ENCODE data around the gene CUZD1. TPM values are rescaled to one million over a fixed set of nuclear protein-coding genes. Genes with fewer than 3 reads are reported as not detected.

Gene CUZD1
- total RNA-seq, 1 donor from 2014 or later = 2.5 TPM

DNA sequence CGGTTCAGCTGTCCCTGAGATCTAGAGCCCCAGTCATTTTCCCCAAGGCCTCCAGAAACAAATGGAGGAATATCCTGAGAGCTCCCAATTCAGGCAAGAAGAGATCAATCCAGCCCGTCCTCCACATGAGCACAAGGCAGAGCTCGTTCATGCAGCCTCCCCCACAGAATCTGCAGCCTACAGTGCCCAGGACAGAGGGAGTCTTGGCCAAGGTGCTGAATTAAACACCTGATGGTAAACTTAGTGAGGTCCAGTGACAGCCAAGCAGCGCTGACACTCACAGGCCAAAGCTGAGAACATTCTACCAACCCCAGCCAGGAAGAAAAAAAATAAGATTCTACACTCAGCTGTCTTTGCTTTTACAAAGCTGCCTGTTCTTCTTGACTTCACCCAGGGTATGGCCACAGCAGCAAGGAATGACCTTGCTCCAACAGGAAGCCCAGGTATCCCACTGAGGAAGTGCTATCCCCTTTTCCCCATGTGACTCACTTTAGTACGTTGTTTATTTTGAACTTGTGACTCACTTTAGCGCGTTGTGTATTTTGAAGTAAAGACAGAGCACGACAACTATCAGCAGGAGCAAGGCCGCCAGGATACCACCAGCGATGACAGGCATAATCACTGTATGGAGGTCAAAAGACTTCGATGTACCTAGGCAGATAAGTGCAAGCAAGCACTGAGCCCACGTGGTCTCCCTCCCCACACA is 4.4 kb upstream of the CUZD1 start:
- no peaks in the 10 kb centered on the region for H3K27me3 Mint-ChIP-seq
- CTCF ChIA-PET = no interaction called here
- intact Hi-C loops (cut with micrococcal nuclease) = no loop called here

DNA sequence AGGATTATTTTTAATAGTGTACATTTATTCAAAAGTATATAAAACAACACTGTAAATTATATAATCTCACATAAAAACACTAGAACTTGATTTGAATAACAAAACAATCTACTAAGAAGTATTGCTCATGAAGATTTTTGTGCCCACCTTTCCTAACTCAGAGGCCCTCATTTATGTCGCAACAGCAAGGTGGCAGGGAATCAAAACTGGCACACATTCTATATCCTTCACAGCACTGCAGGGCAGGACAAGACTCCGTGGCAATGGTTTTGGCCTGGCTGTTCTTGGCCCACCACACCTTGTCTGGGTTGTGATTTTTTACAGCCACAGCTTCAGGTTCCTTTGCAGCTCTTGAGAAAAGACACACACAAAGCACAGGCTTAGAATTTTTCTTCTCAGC is 3.4 kb upstream of the CUZD1 start:
- no peak for DNase-seq
- H3K27ac Mint-ChIP-seq = no peak overlapping the region
- no peak overlapping the region for H3K4me3 Mint-ChIP-seq
- peaks cover 2% of the 10 kb centered on the region for H3K9me3 Mint-ChIP-seq
- ChIA-PET POLR2A (no interaction called here), CTCF (no interaction called here)
- TF ChIP-seq, protein P1, sequence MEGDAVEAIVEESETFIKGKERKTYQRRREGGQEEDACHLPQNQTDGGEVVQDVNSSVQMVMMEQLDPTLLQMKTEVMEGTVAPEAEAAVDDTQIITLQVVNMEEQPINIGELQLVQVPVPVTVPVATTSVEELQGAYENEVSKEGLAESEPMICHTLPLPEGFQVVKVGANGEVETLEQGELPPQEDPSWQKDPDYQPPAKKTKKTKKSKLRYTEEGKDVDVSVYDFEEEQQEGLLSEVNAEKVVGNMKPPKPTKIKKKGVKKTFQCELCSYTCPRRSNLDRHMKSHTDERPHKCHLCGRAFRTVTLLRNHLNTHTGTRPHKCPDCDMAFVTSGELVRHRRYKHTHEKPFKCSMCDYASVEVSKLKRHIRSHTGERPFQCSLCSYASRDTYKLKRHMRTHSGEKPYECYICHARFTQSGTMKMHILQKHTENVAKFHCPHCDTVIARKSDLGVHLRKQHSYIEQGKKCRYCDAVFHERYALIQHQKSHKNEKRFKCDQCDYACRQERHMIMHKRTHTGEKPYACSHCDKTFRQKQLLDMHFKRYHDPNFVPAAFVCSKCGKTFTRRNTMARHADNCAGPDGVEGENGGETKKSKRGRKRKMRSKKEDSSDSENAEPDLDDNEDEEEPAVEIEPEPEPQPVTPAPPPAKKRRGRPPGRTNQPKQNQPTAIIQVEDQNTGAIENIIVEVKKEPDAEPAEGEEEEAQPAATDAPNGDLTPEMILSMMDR (IDR thresholded peaks at IDR 0.05) = no peak
- H3K36me3 Mint-ChIP-seq (ENCODE audit: low read depth) = peaks cover 54% of the 10 kb centered on the region
- peaks cover 2% of the 10 kb centered on the region for H3K4me1 Mint-ChIP-seq
- no peak for ATAC-seq (ENCODE audit: low read depth)
- intact Hi-C loops (cut with micrococcal nuclease) = no loop called here
- no peaks in the 10 kb centered on the region for H3K27me3 Mint-ChIP-seq

More for the DNA sequence above, 4.4 kb upstream of the CUZD1 start:
- no peak overlapping the region for H3K4me3 Mint-ChIP-seq
- peaks cover 2% of the 10 kb centered on the region for H3K4me1 Mint-ChIP-seq
- H3K9me3 Mint-ChIP-seq = no peaks in the 10 kb centered on the region
- ATAC-seq (ENCODE audit: low read depth) (no peak), DNase-seq (no peak)
- POLR2A ChIA-PET = no interaction called here
- H3K36me3 Mint-ChIP-seq (ENCODE audit: low read depth) = peaks cover 63% of the 10 kb centered on the region
- TF ChIP-seq, protein P1 (IDR thresholded peaks at IDR 0.05) = no peak
- H3K27ac Mint-ChIP-seq = no peak overlapping the region

DNA sequence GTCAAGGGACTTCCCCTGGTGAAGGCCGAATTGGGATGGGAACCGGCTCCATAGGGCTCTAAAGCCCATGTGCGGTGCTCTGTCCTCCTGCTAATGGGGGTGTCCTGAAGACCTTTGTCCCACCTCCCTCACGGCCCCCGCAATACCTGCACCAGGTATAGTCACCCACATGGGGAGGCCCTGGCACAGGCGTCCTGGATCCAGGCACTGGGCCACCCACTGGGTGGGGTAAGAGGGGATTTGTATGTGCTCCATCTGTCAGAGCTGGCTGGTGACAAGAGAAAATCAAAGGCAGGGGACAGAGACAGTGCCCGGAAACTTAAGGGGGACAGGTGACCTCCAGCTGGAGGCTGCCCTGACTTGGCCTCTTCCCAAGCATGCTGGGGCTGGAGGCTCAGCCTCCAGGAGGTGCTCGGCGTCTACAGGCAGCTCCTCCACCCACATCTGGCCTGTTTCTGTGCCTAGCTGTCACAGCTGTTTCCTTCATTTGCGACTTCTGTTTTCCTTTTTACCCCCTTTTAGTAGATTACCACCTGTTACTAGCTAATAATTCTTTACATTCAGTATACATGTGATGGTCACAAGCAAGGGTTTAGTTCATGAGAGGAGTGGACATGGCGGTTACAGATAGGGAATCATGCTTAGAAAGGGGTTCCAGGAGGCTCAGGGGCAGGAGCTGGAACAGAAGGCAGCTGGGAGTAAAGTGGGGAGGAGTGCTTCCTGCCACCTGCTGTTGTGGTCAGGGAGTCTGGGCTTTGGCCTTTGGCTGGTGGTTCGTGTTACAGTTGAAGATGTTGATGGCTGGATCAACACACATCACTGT is 2.3 kb upstream of the CUZD1 start:
- POLR2A ChIA-PET = no interaction called here
- no peak for ATAC-seq (ENCODE audit: low read depth)
- Mint-ChIP-seq H3K4me1 (peaks cover 2% of the 10 kb centered on the region), H3K9me3 (peaks cover 2% of the 10 kb centered on the region), H3K36me3 (ENCODE audit: low read depth) (peaks cover 44% of the 10 kb centered on the region), H3K4me3 (no peak overlapping the region), H3K27me3 (no peaks in the 10 kb centered on the region), H3K27ac (no peak overlapping the region)
- intact Hi-C loops (cut with micrococcal nuclease) = no loop called here
- TF ChIP-seq, protein P1 (IDR thresholded peaks at IDR 0.05) = no peak
- CTCF ChIA-PET = no interaction called here
- no peak for DNase-seq

DNA sequence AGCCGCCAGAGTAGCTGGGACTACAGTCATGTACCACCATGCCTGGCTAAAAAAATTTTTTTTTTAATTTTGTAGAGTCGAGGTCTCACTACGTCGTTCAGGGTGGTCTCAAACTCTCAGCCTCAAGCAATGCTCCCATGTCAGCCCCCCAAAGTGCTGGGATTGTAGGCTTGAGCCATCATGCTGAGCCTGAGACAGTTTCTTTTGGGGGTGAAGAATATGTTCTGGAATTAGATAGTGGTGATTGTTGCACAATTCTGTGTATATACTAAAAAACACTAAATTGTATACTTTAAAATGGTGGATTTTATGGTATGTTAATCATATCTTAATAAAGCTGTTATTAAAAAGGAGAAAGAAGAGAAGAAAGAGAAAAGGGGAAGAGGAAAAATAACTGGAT is 1.5 kb downstream of the CUZD1 start:
- Mint-ChIP-seq H3K9me3 (peaks cover 2% of the 10 kb centered on the region), H3K36me3 (ENCODE audit: low read depth) (peaks cover 24% of the 10 kb centered on the region), H3K27me3 (no peaks in the 10 kb centered on the region), H3K4me1 (peaks cover 2% of the 10 kb centered on the region), H3K27ac (no peak overlapping the region), H3K4me3 (no peak overlapping the region)
- DNase-seq (no peak), ATAC-seq (ENCODE audit: low read depth) (no peak)
- intact Hi-C loops (cut with micrococcal nuclease) = no loop called here
- TF ChIP-seq, protein P1 (IDR thresholded peaks at IDR 0.05) = no peak
- POLR2A ChIA-PET = no interaction called here
- CTCF ChIA-PET = interaction anchor here (0.6 kb wide), 1 partner anchor 115 kb away, joined by 3 read pairs; no protein-coding TSS in a partner anchor

DNA sequence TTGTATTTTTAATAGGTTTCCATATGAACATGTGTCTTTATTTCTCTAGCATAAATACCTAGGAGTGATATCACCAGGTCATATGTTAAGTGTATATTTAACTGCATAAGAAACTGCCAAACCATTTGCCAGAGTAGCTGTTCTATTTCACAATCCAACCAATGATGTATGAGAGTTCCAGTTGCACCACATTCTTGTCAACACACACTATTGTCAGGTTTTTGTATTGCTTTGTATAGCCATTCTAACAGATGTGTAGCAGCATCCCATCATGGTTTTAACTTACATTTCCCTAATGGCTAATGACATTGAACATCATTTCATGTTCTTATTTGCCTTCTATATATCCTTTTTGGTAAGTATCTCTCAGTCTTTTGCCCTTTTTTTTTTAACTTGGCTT is 4.1 kb downstream of the CUZD1 start:
- TF ChIP-seq, protein P1 (IDR thresholded peaks at IDR 0.05) = no peak
- no peak overlapping the region for H3K27ac Mint-ChIP-seq

More for the DNA sequence above, 4.1 kb downstream of the CUZD1 start:
- peaks cover 42% of the 10 kb centered on the region for H3K36me3 Mint-ChIP-seq (ENCODE audit: low read depth)
- POLR2A ChIA-PET = no interaction called here
- intact Hi-C loops (cut with micrococcal nuclease) = no loop called here
- DNase-seq (no peak), ATAC-seq (ENCODE audit: low read depth) (no peak)
- CTCF ChIA-PET = no interaction called here
- H3K27me3 Mint-ChIP-seq = no peaks in the 10 kb centered on the region
- peaks cover 2% of the 10 kb centered on the region for H3K9me3 Mint-ChIP-seq
- H3K4me1 Mint-ChIP-seq = no peaks in the 10 kb centered on the region
- H3K4me3 Mint-ChIP-seq = no peak overlapping the region

All from activated B cell treated with CpG ODN at 0.5 μM for 24 hours (primary cell).